Measurements from ENCODE around the gene SUCLG2.

The SUCLG2 gene

DNA sequence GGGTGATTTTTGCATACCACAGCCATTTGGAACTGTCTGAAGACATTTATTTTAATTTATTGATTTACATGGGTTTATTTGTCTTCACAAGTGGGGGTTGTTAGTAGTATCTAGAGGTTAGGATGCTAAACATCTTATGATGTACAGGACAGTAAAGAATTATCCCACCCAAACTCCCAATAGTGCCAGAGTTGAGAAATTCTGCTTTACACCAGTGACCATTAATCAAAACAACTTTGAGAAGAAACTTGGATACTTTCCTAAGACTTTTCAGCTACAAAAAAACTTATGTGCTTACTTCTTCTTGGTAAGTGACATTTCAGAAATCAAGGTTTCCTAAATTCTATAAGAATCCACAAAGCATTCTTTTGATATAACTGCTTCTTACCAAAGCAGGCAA is 156.7 kb downstream of the SUCLG2 start:
- CTCF ChIA-PET = interaction anchor here (1.4 kb wide), 1 partner anchor 11 kb away, joined by 4 read pairs; no protein-coding TSS in a partner anchor
- TF ChIP-seq, protein P1, sequence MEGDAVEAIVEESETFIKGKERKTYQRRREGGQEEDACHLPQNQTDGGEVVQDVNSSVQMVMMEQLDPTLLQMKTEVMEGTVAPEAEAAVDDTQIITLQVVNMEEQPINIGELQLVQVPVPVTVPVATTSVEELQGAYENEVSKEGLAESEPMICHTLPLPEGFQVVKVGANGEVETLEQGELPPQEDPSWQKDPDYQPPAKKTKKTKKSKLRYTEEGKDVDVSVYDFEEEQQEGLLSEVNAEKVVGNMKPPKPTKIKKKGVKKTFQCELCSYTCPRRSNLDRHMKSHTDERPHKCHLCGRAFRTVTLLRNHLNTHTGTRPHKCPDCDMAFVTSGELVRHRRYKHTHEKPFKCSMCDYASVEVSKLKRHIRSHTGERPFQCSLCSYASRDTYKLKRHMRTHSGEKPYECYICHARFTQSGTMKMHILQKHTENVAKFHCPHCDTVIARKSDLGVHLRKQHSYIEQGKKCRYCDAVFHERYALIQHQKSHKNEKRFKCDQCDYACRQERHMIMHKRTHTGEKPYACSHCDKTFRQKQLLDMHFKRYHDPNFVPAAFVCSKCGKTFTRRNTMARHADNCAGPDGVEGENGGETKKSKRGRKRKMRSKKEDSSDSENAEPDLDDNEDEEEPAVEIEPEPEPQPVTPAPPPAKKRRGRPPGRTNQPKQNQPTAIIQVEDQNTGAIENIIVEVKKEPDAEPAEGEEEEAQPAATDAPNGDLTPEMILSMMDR (IDR thresholded peaks at IDR 0.05; ENCODE audit: control extremely low read depth, extremely low read depth, low read depth, missing control alignments) = no peak
- DNase-seq (ENCODE audit: extremely low spot score) = no peak
- POLR2A ChIA-PET = no interaction called here

DNA sequence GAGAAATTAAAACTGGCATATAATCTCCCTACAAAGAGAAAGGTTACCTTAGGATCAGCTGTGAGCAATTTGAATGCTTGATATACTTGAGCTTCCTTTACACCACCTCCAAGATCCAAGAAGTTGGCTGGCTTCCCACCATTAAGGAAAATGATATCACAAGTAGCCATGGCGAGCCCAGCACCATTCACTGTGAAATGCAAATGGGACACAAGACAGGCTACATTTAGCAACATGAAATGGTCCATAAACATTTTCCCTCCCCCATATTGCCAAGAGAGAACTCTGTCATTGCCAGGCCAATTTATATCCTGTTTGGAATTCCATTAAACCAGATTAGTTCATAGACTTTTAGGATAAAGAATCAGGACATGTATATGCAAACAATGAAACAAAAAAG is 158.7 kb downstream of the SUCLG2 start:
- TF ChIP-seq, protein P1 (IDR thresholded peaks at IDR 0.05; ENCODE audit: control extremely low read depth, extremely low read depth, low read depth, missing control alignments) = no peak
- CTCF ChIA-PET = interaction anchor here (4.2 kb wide), 1 partner anchor 12 kb away, joined by 14 read pairs; no protein-coding TSS in a partner anchor
- POLR2A ChIA-PET = no interaction called here
- no peak for DNase-seq (ENCODE audit: extremely low spot score)

DNA sequence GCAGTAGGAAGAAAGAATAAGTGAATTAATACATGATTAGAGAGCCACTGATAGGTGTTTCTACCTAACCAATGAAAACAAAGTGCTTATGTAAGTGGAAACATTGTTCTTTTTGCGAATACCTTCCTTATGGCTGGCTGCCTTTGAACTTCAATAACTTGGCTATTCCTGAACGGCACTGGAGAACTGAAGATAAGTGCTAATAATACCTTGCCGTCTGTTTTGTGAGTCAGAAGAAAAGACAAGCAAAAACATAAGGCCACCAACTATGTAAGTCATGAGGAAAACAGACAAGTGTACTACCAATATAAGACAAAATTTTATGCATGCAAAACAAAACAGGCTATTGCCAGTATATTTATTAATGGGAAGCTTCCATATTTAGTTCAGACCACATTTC is 160.6 kb downstream of the SUCLG2 start:
- TF ChIP-seq, protein P1 (IDR thresholded peaks at IDR 0.05; ENCODE audit: control extremely low read depth, extremely low read depth, low read depth, missing control alignments) = no peak
- DNase-seq (ENCODE audit: extremely low spot score) = no peak
- ChIA-PET CTCF (interaction anchor here (0.6 to 4.2 kb wide), 4 partner anchors 9 to 37 kb away, joined by 3 to 14 read pairs (median 4); no protein-coding TSS in a partner anchor), POLR2A (no interaction called here)

DNA sequence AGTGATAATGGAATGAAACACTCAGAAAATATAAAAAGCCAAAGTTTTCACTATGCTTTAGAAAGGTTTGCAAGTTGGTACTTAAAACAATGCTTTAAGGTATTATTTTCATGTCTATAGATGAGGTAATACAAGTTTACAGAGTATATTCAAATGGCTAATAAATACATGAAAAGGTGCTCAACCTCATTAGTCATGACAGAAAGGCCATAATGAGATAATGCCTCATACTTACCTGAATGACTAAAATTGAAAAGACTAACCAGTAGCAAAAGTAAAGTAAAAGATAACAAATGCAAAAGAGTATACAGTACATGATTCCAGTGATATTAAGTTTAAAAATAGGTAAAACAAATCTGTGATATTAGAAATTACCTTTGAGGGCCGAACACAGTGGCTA is 163.8 kb downstream of the SUCLG2 start:
- ChIA-PET CTCF (no interaction called here), POLR2A (no interaction called here)
- no peak for DNase-seq (ENCODE audit: extremely low spot score)
- TF ChIP-seq, protein P1 (IDR thresholded peaks at IDR 0.05; ENCODE audit: control extremely low read depth, extremely low read depth, low read depth, missing control alignments) = no peak

DNA sequence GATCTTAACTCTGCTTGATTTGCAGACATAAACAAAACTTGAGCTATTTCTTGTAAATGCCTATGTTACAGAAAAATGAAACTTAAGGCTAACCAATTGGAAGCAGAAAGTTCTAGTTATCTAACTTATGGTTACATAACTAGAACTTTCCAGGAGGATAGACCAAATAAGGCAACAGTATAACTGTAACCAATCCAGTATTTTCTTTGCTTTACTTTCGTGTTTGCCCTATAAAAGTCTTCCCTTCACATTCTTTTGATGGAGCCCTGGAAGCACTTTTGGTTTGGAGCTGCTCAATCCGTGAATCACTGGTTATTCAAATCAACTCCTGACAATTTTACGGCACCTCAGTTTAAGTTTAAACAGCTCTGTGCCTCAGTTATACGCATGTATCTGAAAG is 164.6 kb downstream of the SUCLG2 start:
- CTCF ChIA-PET = interaction anchor here (1.0 kb wide), 1 partner anchor 14 kb away, joined by 4 read pairs; no protein-coding TSS in a partner anchor
- POLR2A ChIA-PET = no interaction called here
- DNase-seq (ENCODE audit: extremely low spot score) = no peak
- TF ChIP-seq, protein P1 (IDR thresholded peaks at IDR 0.05; ENCODE audit: control extremely low read depth, extremely low read depth, low read depth, missing control alignments) = no peak

DNA sequence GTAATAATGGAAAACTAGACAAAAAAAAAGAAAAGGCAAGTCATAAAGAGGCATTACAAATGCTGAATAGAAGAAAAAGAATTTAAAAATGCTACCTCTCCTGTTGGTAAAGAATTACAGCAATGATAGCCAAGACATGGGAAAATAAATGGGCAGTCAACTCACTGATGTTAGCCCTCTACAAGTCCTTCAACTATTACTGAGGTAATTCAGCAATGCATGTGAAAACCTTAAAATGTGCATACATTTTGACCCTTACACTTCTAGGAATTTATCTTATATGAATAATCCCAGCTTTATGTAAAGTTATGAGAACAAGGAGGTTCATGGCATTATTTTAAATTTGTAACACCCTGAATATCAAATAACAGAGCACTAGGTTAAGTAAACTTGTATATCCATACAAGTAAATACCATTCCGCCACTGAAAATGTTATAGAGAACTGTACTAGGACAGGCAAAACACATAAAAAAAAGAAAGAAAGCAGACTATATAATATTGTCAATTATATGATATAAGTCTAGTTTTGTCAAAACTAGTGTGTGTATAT is 166.8 kb downstream of the SUCLG2 start:
- TF ChIP-seq, protein P1 (IDR thresholded peaks at IDR 0.05; ENCODE audit: control extremely low read depth, extremely low read depth, low read depth, missing control alignments) = no peak
- POLR2A ChIA-PET = no interaction called here
- CTCF ChIA-PET = no interaction called here

More for the DNA sequence above, 166.8 kb downstream of the SUCLG2 start:
- DNase-seq (ENCODE audit: extremely low spot score) = no peak
